ENCODE measurements around the gene ARSG. TPM values are rescaled to one million over a fixed set of nuclear protein-coding genes. Genes with fewer than 3 reads are reported as not detected.
A peak's percentile ranks its signal among the peaks of the same experiment; 100 is the strongest.

Gene ARSG
- total and polyA plus RNA-seq, 9 of the 15 experiments (the other 6 are each of a cell fraction or from before 2014, with no cell fraction given) = 1.0 to 5.6 (median 1.8) TPM

DNA sequence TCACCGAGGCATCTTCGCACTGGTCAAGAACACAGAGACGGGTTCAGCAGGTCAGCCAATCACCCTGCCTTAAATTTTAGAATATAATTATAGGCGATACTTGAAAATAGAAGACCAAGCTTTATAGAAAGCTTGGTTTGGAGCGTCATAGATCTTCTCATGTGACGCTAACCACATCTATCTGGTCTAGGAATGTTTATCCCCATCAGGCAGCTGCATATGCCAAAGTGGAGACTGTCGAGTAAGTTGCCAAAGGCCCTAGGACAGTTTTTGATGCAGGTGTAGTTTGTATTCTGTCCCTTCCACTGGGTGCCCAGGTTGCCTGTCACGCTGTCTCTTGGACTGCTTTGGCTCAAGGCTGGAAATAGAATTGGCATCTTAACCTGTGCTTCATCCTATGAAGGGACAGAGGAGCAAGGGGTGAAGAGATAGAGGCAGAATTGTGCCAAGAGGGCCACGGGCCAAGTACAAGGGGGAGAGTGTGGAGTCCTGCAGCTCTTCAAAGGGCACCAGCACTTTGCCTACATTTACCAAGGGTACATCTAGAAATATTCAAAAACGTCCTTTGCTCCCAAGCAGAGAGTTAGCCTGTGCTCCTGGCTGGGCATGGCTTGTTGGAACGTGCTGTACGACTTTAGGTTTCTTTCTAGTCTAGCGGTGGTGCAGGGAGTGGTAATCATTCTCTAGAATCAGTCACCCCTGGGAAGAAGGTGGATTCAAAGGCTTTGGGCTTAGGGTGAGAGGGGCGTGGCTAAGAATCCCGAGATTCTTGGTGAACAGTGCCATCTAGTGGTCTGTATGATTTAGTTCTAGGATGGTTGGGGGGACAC, 171.3 kb downstream of the ARSG start (continued):
- TF ChIP-seq, protein P1, sequence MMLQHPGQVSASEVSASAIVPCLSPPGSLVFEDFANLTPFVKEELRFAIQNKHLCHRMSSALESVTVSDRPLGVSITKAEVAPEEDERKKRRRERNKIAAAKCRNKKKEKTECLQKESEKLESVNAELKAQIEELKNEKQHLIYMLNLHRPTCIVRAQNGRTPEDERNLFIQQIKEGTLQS (IDR thresholded peaks at IDR 0.05) = no peak
- TF ChIP-seq, protein P1 (CRISPR knock-in tag; conservative IDR thresholded peaks at IDR 0.05) = no peak
- TF ChIP-seq RFX1 (IDR thresholded peaks at IDR 0.05) (no peak), NBN (IDR thresholded peaks at IDR 0.05; ENCODE audit: low read depth) (0 out of 2 replicates have a peak, but pooled peaks have one; percentile 29), ZC3H11A (IDR thresholded peaks at IDR 0.05; ENCODE audit: low read depth, low read length) (no peak), DLX4 (CRISPR knock-in tag; IDR thresholded peaks at IDR 0.05) (no peak), RAD51 (IDR thresholded peaks at IDR 0.05; ENCODE audit: borderline replicate concordance, low read depth) (no peak; the same call in 1 of the 2 replicates), MCM7 (IDR thresholded peaks at IDR 0.05) (no peak), SP1 (CRISPR knock-in tag; IDR thresholded peaks at IDR 0.05) (peak; percentile 88), DMBX1 (CRISPR knock-in tag; IDR thresholded peaks at IDR 0.05; ENCODE audit: borderline replicate concordance) (0 out of 2 replicates have a peak, but pooled peaks have one; percentile 58), ZNF778 (CRISPR knock-in tag; IDR thresholded peaks at IDR 0.05) (no peak), JUNB (CRISPR knock-in tag; conservative IDR thresholded peaks at IDR 0.05) (no peak)
- TF ChIP-seq, protein P2, sequence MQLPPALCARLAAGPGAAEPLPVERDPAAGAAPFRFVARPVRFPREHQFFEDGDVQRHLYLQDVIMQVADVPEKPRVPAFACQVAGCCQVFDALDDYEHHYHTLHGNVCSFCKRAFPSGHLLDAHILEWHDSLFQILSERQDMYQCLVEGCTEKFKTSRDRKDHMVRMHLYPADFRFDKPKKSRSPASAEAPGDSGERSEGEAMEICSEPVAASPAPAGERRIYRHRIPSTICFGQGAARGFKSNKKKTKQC (CRISPR knock-in tag; IDR thresholded peaks at IDR 0.05) = no peak
- TF ChIP-seq, protein P3, sequence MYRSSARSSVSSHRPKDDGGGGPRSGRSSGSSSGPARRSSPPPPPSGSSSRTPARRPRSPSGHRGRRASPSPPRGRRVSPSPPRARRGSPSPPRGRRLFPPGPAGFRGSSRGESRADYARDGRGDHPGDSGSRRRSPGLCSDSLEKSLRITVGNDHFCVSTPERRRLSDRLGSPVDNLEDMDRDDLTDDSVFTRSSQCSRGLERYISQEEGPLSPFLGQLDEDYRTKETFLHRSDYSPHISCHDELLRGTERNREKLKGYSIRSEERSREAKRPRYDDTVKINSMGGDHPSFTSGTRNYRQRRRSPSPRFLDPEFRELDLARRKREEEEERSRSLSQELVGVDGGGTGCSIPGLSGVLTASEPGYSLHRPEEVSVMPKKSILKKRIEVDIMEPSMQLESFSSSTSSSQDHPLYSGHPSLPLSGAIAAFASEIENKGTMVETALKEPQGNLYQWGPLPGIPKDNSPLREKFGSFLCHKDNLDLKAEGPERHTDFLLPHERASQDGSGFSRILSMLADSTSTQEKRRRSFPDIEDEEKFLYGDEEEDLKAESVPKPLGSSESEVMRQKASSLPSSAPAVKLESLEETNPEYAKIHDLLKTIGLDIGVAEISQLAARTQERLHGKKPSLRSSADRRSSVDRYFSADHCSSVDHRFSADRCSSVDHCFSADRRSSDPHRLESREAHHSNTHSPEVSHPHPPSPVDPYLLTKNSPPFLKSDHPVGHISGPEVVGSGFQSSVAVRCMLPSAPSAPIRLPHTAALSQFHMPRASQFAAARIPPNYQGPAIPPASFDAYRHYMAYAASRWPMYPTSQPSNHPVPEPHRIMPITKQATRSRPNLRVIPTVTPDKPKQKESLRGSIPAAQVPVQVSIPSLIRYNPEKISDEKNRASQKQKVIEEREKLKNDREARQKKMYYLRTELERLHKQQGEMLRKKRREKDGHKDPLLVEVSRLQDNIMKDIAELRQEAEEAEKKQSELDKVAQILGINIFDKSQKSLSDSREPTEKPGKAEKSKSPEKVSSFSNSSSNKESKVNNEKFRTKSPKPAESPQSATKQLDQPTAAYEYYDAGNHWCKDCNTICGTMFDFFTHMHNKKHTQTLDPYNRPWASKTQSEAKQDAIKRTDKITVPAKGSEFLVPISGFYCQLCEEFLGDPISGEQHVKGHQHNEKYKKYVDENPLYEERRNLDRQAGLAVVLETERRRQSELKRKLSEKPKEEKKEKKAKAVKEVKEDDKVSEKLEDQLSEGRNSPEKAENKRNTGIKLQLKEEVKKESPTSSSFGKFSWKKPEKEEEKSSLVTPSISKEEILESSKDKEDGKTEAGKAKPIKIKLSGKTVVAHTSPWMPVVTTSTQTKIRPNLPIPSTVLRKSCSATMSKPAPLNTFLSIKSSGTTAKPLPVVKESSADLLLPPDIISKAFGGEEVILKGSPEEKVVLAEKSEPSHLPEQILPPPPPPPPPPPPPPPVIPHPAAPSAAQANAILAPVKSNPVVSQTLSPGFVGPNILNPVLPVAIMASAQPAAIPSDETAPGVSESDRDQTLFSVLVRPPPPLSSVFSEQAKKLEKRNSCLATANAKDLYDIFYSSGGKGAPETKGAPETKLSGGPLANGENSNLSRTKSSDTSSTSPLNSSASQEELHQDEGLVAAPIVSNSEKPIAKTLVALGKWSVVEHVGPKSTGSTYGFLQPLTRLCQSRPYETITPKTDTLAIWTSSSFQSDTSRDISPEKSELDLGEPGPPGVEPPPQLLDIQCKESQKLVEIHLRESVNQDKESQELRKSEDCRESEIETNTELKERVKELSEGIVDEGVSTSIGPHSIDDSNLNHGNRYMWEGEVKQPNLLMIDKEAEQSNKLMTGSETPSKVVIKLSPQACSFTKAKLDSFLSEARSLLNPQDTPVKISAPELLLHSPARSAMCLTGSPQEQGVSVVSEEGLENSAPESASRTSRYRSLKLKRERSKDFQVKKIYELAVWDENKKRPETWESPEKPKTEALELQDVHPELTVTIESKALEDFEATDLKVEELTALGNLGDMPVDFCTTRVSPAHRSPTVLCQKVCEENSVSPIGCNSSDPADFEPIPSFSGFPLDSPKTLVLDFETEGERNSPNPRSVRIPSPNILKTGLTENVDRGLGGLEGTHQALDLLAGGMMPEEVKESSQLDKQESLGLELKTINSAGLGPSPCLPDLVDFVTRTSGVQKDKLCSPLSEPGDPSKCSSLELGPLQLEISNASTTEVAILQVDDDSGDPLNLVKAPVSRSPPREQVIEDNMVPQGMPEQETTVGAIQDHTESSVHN (IDR thresholded peaks at IDR 0.05; ENCODE audit: borderline replicate concordance in 1 of 2, low read depth in 1 of 2) = no peak
